ENCODE results near the gene SLC5A10.

DNA sequence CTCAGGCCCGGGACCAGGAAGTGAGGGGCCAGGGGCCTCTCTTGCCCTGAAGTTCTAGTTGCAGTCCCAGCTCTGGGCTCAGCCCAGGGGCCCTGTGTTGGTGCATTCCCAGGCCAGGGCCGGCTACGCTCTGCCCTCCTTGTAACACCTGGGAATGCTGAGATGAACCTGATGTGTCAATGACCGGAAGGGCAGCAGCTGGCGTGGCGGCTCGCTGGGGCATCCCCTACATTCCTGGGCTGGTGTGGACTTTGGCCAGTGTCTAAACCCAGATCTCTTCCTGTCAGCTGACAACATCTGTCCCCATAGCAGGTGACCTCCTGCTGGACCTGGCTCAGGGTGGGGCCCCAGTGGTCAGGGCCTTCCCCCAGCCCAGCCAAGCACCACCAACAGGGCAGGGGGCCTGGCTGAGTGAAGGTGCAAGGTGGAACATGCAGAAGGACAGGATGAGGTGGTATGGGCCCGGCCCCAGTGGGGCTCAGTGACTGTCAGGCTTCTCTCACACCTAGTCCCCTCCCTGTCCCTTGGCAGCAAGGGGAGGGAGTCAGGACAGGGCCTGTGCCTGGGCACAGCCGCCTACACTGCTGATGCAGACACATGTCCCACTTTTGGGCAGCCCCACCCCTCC lies 36.7 kb downstream of the SLC5A10 start:
- TF ChIP-seq POLR2A (IDR thresholded peaks at IDR 0.05): no peak
- TF ChIP-seq, protein P1, sequence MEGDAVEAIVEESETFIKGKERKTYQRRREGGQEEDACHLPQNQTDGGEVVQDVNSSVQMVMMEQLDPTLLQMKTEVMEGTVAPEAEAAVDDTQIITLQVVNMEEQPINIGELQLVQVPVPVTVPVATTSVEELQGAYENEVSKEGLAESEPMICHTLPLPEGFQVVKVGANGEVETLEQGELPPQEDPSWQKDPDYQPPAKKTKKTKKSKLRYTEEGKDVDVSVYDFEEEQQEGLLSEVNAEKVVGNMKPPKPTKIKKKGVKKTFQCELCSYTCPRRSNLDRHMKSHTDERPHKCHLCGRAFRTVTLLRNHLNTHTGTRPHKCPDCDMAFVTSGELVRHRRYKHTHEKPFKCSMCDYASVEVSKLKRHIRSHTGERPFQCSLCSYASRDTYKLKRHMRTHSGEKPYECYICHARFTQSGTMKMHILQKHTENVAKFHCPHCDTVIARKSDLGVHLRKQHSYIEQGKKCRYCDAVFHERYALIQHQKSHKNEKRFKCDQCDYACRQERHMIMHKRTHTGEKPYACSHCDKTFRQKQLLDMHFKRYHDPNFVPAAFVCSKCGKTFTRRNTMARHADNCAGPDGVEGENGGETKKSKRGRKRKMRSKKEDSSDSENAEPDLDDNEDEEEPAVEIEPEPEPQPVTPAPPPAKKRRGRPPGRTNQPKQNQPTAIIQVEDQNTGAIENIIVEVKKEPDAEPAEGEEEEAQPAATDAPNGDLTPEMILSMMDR (IDR thresholded peaks at IDR 0.05): no peak

Measured in gastroesophageal sphincter (tissue), 3 donors.